HEK293 (cell line): ENCODE data around the gene CDC42SE2.

Source experiments
- ZNF670 ChIP-seq: fragments of 450-650 bp; formaldehyde crosslinking; IDR thresholded peaks from 2 replicates; pipeline ENCODE4 v1.5.1; 2016; ENCODE audit warnings: missing biosample characterization, missing genetic modification characterization, low read depth
- TF ChIP-seq, protein P1 (sequence below): fragments of 450-650 bp; formaldehyde crosslinking; IDR thresholded peaks from 2 replicates; pipeline ENCODE4 v1.5.1; 2016; ENCODE audit warnings: missing biosample characterization, missing genetic modification characterization

DNA sequence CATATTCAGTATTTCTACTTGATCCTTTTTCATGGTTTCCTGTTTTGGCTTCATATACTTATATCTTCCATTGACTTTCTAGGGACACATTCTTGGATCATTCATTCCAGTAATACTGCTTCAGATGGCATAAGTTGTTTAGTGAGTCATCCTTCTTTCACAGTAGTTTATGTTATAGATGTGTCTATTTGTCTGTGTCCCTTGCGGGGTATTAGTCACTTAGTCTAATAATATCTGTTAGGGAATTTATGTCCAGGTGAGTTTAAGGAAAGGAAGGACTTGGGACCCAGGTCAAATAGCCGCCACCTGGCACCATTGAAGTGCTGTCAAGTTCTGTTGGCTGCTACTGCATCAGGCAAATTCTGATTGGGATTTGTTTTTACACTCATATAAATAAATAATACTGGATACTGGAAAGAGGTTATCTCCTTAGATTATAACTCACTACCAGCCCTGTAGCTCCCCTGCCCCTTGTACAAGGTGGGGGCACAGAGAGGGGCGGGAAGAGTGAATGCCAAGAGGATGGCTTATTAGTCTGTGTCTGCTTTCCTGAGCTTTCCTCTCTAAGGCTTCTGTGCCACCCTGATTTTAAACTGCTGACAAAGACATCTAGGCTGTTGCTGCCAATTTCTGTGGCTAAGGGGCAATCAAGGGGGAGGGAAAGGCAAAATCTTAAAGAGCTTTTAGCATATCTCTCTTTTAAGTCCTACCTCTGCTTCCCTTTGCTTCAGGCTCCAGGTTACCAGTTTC, 64.9 kb downstream of the CDC42SE2 start:
- no peak for TF ChIP-seq ZNF670
- TF ChIP-seq, protein P1, sequence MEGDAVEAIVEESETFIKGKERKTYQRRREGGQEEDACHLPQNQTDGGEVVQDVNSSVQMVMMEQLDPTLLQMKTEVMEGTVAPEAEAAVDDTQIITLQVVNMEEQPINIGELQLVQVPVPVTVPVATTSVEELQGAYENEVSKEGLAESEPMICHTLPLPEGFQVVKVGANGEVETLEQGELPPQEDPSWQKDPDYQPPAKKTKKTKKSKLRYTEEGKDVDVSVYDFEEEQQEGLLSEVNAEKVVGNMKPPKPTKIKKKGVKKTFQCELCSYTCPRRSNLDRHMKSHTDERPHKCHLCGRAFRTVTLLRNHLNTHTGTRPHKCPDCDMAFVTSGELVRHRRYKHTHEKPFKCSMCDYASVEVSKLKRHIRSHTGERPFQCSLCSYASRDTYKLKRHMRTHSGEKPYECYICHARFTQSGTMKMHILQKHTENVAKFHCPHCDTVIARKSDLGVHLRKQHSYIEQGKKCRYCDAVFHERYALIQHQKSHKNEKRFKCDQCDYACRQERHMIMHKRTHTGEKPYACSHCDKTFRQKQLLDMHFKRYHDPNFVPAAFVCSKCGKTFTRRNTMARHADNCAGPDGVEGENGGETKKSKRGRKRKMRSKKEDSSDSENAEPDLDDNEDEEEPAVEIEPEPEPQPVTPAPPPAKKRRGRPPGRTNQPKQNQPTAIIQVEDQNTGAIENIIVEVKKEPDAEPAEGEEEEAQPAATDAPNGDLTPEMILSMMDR, result no peak
